Measurements from ENCODE around the gene CYB5R2. TPM values are rescaled to one million over a fixed set of nuclear protein-coding genes. Genes with fewer than 3 reads are reported as not detected.

The CYB5R2 gene
- total RNA-seq, 1 experiment from 2014 or later: 4.5 TPM

DNA sequence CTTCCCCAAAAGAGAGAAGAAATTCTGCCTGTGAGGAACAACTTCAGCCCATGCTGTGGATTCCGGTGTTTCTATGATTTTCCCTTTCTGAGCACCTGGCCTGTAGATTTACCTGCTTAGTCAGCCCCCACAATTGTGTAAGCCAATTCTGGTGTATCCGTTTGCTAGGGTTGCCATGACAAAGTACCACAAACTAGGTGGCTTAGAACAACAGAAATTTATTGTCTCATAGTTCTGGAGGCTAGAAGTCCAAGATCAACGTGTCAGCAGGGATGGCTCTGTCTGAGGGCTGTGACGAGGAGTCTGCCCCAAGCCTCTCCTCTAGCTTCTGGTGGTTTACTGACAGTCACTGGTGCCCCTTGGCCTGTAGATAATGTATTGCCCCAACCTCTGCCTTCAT lies 15.9 kb upstream of the CYB5R2 start:
- Mint-ChIP-seq H3K27ac (ENCODE audit: unreplicated experiment) (no peak overlapping the region), H3K4me3 (ENCODE audit: unreplicated experiment) (no peak overlapping the region), H3K9me3 (ENCODE audit: unreplicated experiment) (no peaks in the 10 kb centered on the region), H3K4me1 (ENCODE audit: low read depth, unreplicated experiment) (peaks cover 25% of the 10 kb centered on the region), H3K36me3 (ENCODE audit: insufficient read depth, unreplicated experiment) (no peaks in the 10 kb centered on the region), H3K27me3 (ENCODE audit: insufficient read depth, unreplicated experiment) (no peaks in the 10 kb centered on the region)
- ChIA-PET CTCF (no interaction called here), POLR2A (no interaction called here)
- intact Hi-C loops (cut with micrococcal nuclease; ENCODE audit: unreplicated experiment): loop anchor here (2.0 kb wide), 1 partner anchor 336 kb away; no protein-coding TSS in a partner anchor
- Histone ChIP-seq H3K4me1 (peaks cover 17% of the 10 kb centered on the region), H3K36me3 (ENCODE audit: control insufficient read depth, insufficient read depth, low read length) (no peaks in the 10 kb centered on the region), H3K4me3 (ENCODE audit: low read depth, low read length) (no peak overlapping the region), H3K27me3 (replicated peaks; ENCODE audit: control insufficient read depth, insufficient read depth, low read length) (no peaks in the 10 kb centered on the region), H3K9me3 (no peaks in the 10 kb centered on the region)
- BruUV-seq (replicated peaks): no TSS peak
- TF ChIP-seq, protein P1, sequence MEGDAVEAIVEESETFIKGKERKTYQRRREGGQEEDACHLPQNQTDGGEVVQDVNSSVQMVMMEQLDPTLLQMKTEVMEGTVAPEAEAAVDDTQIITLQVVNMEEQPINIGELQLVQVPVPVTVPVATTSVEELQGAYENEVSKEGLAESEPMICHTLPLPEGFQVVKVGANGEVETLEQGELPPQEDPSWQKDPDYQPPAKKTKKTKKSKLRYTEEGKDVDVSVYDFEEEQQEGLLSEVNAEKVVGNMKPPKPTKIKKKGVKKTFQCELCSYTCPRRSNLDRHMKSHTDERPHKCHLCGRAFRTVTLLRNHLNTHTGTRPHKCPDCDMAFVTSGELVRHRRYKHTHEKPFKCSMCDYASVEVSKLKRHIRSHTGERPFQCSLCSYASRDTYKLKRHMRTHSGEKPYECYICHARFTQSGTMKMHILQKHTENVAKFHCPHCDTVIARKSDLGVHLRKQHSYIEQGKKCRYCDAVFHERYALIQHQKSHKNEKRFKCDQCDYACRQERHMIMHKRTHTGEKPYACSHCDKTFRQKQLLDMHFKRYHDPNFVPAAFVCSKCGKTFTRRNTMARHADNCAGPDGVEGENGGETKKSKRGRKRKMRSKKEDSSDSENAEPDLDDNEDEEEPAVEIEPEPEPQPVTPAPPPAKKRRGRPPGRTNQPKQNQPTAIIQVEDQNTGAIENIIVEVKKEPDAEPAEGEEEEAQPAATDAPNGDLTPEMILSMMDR (IDR thresholded peaks at IDR 0.05; ENCODE audit: insufficient read depth in 1 of 2, low read depth in 1 of 2, low read length in 1 of 2, severe bottlenecking in 1 of 2, unreplicated experiment in 1 of 2): no peak
- DNase-seq: no peak

DNA sequence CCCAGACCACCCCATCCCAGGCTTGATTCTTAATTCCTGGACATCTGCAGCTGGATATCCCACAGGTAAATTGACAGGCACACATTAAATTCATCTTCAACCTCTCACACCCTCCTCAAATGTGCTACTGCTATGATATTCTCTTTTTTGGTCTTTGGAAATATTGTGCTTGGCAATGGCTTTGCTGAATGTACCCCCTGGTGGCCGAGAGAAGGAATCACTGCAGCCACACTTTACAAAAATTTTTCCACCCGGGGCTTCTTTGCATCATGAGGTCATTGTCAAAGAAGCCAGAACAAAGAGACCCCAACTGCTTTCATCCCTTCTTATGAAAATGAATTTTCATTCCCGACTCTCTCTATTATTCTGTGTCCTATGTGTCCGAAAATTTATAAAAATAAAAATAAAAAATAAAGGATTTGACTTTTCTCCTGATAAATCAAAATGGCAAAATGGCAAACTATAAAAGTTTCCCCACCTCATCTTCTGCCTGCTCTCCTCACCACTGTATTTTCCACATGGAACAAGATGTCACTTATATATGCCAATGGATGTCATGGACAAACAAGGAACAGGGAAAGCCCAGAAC lies 15.0 kb upstream of the CYB5R2 start:
- no peaks in the 10 kb centered on the region for H3K27me3 Mint-ChIP-seq (ENCODE audit: insufficient read depth, unreplicated experiment)
- no peaks in the 10 kb centered on the region for H3K36me3 ChIP-seq (ENCODE audit: control insufficient read depth, insufficient read depth, low read length)
- H3K27me3 ChIP-seq (replicated peaks; ENCODE audit: control insufficient read depth, insufficient read depth, low read length): no peaks in the 10 kb centered on the region
- DNase-seq: peak in 1 of 2 experiments; percentile 49
- intact Hi-C loops (cut with micrococcal nuclease; ENCODE audit: unreplicated experiment): loop anchor here (1.0 to 2.0 kb wide), 4 partner anchors 15 to 590 kb away; partner anchors contain the start of gene CYB5R2
- no peaks in the 10 kb centered on the region for H3K9me3 ChIP-seq
- no TSS peak for BruUV-seq (replicated peaks)
- H3K4me1 ChIP-seq: peaks cover 15% of the 10 kb centered on the region
- no peaks in the 10 kb centered on the region for H3K9me3 Mint-ChIP-seq (ENCODE audit: unreplicated experiment)
- no peak overlapping the region for H3K27ac Mint-ChIP-seq (ENCODE audit: unreplicated experiment)
- no peak overlapping the region for H3K4me3 ChIP-seq (ENCODE audit: low read depth, low read length)
- TF ChIP-seq, protein P1 (IDR thresholded peaks at IDR 0.05; ENCODE audit: insufficient read depth in 1 of 2, low read depth in 1 of 2, low read length in 1 of 2, severe bottlenecking in 1 of 2, unreplicated experiment in 1 of 2): peak; percentile 83 to 91
- POLR2A ChIA-PET: no interaction called here
- H3K4me3 Mint-ChIP-seq (ENCODE audit: unreplicated experiment): no peak overlapping the region
- CTCF ChIA-PET: no interaction called here
- H3K4me1 Mint-ChIP-seq (ENCODE audit: low read depth, unreplicated experiment): peaks cover 20% of the 10 kb centered on the region
- H3K36me3 Mint-ChIP-seq (ENCODE audit: insufficient read depth, unreplicated experiment): no peaks in the 10 kb centered on the region

DNA sequence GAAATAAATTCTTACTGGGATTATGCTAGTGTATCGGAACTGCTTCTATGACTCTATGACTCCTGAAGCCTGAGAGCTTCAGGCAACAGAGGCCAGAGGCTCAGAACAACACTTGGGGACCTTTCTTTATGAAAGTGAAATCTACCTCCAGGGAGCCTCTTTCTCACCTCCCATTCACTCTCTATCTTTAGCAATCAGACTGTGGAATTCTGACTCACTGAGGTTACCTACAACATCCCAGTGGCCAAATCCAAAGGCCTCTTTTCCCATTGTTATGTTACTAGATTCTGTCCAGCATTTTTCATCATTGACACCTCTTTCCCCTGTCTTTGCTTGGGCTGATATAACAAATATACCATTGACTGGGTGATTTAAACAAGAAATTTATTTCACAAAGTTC lies 14.1 kb upstream of the CYB5R2 start:
- Mint-ChIP-seq H3K9me3 (ENCODE audit: unreplicated experiment) (no peaks in the 10 kb centered on the region), H3K4me1 (ENCODE audit: low read depth, unreplicated experiment) (peaks cover 12% of the 10 kb centered on the region), H3K27ac (ENCODE audit: unreplicated experiment) (no peak overlapping the region), H3K4me3 (ENCODE audit: unreplicated experiment) (no peak overlapping the region), H3K27me3 (ENCODE audit: insufficient read depth, unreplicated experiment) (no peaks in the 10 kb centered on the region), H3K36me3 (ENCODE audit: insufficient read depth, unreplicated experiment) (no peaks in the 10 kb centered on the region)
- DNase-seq: no peak
- intact Hi-C loops (cut with micrococcal nuclease; ENCODE audit: unreplicated experiment): no loop called here
- no peak overlapping the region for H3K4me3 ChIP-seq (ENCODE audit: low read depth, low read length)
- ChIA-PET POLR2A (no interaction called here), CTCF (no interaction called here)
- TF ChIP-seq, protein P1 (IDR thresholded peaks at IDR 0.05; ENCODE audit: insufficient read depth in 1 of 2, low read depth in 1 of 2, low read length in 1 of 2, severe bottlenecking in 1 of 2, unreplicated experiment in 1 of 2): no peak
- H3K4me1 ChIP-seq: peaks cover 11% of the 10 kb centered on the region
- no peaks in the 10 kb centered on the region for H3K36me3 ChIP-seq (ENCODE audit: control insufficient read depth, insufficient read depth, low read length)
- H3K27me3 ChIP-seq (replicated peaks; ENCODE audit: control insufficient read depth, insufficient read depth, low read length): no peaks in the 10 kb centered on the region
- BruUV-seq (replicated peaks): no TSS peak
- H3K9me3 ChIP-seq: no peaks in the 10 kb centered on the region

Measured in Caco-2 (cell line).